ENCODE measurements around the gene FBXW5.

FBXW5 gene

DNA sequence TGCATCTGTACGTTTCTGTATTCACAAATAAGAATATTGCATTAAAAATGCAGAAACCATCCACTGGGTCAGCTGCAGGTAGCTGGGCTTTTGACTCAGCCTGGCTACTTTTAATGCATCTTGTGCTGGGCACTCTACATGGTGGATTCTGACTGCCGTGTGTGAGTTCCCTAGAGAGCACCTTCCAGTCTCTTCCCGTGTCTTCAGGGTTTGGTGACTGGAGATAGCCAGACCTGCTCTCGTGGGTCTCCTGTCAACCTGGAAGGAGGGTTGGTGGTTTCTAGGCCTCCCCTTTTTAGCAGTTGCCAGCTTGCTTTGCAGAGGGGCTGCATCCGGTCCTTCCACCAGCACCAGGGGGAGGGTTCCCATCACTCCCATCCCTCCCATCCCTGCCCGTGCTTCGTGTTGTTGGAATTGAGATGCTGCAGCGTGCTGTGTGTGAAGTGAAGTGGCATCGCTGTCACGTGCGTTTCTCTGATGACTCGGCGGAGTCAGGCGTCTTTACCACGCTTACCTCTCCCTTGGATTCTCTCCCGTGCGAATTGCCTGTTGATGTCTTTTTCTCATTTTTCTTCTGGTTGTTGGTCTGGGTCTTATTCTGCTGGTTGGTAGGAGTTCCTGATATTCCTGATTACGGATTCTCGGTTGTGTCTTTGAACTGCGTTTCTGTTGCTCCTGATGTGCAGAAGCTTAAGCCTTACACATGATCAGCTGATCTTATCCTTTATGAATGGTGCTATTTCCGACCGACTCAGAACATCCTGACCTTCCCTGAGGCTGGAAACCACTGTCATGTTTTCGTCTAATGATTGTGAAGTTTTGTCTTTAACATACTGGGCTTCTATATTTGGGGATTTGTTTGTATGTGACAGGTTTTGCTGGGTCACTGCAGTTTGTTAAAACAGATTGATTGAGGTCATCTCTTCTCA is 16.9 kb downstream of the FBXW5 start:
- FAIRE-seq = no peak
- TF ChIP-seq TAF1 (IDR thresholded peaks at IDR 0.05; ENCODE audit: low read depth, low read length) (no peak), POLR2AphosphoS5 (IDR thresholded peaks at IDR 0.05; ENCODE audit: low read depth, low read length) (no peak), POU2F2 (IDR thresholded peaks at IDR 0.05; ENCODE audit: low read depth, low read length) (no peak), POLR2A (IDR thresholded peaks at IDR 0.05; ENCODE audit: low read depth, low read length) (no peak; the same call in 1 of the 2 replicates), PAX5 (IDR thresholded peaks at IDR 0.05; ENCODE audit: insufficient read depth, low read length, severe bottlenecking) (no peak), SPI1 (IDR thresholded peaks at IDR 0.05; ENCODE audit: low read depth, low read length) (no peak)
- no peak for DNase-seq (ENCODE audit: insufficient read length, low spot score)

DNA sequence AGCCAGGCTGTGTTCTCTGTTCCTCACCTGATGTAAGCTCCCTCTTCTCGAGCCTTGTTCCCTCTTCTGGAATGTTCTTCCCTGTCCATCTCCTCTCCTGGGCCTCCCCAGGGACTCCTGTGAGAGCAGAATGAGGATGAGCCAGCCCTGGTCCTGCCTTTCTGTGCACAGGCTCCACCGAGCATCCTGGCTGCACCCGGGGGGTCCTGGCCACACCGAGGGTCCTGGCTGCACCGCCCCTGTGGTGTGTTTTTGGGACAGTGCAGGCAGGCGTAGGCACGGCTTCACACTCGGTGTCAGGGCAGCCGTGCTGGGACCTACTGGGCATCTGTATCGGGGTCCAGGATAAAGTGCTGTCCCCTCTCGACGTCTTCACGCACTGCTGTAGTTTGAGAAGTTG is 17.8 kb downstream of the FBXW5 start:
- FAIRE-seq (no peak), DNase-seq (ENCODE audit: insufficient read length, low spot score) (no peak)
- TF ChIP-seq TAF1 (IDR thresholded peaks at IDR 0.05; ENCODE audit: low read depth, low read length) (no peak), POLR2AphosphoS5 (IDR thresholded peaks at IDR 0.05; ENCODE audit: low read depth, low read length) (no peak), PAX5 (IDR thresholded peaks at IDR 0.05; ENCODE audit: insufficient read depth, low read length, severe bottlenecking) (no peak), POLR2A (IDR thresholded peaks at IDR 0.05; ENCODE audit: low read depth, low read length) (no peak), SPI1 (IDR thresholded peaks at IDR 0.05; ENCODE audit: low read depth, low read length) (no peak), POU2F2 (IDR thresholded peaks at IDR 0.05; ENCODE audit: low read depth, low read length) (no peak)

DNA sequence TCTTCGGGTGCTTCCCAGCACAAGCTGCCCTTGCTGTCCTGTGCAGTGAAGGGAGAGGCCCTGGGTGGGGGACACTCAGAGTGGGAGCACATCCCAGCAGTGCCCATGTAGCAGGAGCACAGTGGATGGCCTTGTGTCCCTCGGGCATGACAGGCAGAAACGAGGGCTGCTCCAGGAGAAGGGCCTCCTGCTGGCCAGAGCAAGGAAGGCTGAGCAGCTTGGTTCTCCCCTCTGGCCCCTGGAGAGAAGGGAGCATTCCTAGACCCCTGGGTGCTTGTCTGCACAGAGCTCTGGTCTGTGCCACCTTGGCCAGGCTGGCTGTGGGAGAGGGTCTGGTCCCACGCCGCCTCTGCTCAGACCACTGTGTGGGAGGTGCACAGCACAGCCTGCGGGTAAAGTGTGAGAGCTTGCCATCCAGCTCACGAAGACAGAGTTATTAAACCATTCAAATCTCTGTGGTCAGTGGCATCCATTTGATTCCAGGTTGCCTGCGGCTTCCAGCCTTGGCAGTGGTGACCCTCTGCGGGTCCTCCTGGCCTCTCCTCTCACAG is 18.3 kb downstream of the FBXW5 start:
- no peak for TF ChIP-seq POLR2A (IDR thresholded peaks at IDR 0.05; ENCODE audit: low read depth, low read length)
- 0 out of 2 replicates have a peak, but pooled peaks have one; percentile 6 for TF ChIP-seq POLR2AphosphoS5 (IDR thresholded peaks at IDR 0.05; ENCODE audit: low read depth, low read length)
- DNase-seq (ENCODE audit: insufficient read length, low spot score) (no peak), FAIRE-seq (no peak)

DNA sequence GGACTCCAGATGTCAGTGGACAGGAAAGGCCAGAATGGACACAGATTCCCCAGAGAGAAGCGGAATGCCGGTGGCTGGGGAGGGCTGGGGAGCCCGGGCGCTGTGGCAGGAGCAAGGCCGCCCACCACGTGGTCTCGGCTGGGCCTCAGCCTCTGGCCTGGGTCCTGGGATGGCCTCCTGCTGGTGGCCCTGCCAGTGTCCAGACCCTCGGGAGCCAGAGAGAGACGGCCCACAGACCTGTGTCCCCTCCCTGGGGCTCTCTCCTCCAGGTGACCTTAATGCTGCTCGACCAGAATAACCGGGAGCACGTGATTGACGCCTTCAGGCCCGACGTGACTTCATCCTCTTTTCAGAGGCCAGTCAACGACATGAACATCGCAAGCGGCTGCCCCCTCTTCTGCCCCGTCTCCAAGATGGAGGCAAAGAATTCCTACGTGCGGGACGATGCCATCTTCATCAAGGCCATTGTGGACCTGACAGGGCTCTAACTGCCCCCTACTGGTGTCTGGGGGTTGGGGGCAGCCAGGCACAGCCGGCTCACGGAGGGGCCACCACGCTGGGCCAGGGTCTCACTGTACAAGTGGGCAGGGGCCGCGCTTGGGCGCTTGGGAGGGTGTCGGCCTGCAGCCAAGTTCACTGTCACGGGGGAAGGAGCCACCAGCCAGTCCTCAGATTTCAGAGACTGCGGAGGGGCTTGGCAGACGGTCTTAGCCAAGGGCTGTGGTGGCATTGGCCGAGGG is 19.0 kb downstream of the FBXW5 start:
- TF ChIP-seq POLR2AphosphoS5 (IDR thresholded peaks at IDR 0.05; ENCODE audit: low read depth, low read length) = 0 out of 2 replicates have a peak, but pooled peaks have one; percentile 22
- no peak for TF ChIP-seq SPI1 (IDR thresholded peaks at IDR 0.05; ENCODE audit: low read depth, low read length)
- FAIRE-seq (no peak), DNase-seq (ENCODE audit: insufficient read length, low spot score) (no peak)

DNA sequence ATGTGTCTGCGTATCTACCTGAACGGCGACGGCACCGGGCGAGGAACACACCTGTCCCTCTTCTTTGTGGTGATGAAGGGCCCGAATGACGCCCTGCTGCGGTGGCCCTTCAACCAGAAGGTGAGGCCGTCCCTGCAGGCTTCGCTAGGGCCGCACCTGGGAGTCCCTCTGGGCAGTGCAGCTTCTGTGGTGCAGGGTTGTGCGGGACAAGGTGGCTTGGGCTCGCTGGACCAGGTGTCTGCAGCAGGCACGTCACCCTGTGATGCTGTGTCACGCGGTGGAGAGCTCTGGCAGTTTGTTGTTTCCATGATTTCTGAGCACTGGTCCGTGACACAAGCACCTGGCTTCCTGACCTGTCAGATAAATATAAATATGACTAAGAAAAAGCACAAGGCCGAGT is 20.7 kb downstream of the FBXW5 start:
- TF ChIP-seq POLR2AphosphoS5 (IDR thresholded peaks at IDR 0.05; ENCODE audit: low read depth, low read length) (no peak), POLR2A (IDR thresholded peaks at IDR 0.05; ENCODE audit: low read depth, low read length) (no peak), POU2F2 (IDR thresholded peaks at IDR 0.05; ENCODE audit: low read depth, low read length) (no peak), SPI1 (IDR thresholded peaks at IDR 0.05; ENCODE audit: low read depth, low read length) (no peak), TAF1 (IDR thresholded peaks at IDR 0.05; ENCODE audit: low read depth, low read length) (no peak)
- FAIRE-seq (no peak), DNase-seq (ENCODE audit: insufficient read length, low spot score) (no peak)

DNA sequence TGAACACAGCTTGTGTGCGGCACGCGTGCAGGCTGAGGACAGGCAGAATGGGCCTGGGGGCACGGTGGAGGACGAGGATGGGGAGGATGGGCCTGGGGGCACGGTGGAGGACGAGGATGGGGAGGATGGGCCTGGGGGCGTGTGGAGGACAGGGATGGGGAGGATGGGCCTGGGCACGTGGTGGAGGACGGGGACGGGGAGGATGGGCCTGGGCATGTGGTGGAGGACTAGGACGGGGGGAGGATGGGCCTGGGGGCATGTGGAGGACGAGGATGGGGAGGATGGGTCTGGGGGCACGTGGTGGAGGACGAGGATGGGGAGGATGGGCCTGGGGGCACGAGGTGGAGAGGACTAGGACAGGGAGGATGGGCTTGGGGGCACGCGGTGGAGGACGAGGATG is 22.0 kb downstream of the FBXW5 start:
- no peak for TF ChIP-seq SPI1 (IDR thresholded peaks at IDR 0.05; ENCODE audit: low read depth, low read length)
- TF ChIP-seq POLR2A (IDR thresholded peaks at IDR 0.05; ENCODE audit: low read depth, low read length) = no peak
- no peak for TF ChIP-seq POU2F2 (IDR thresholded peaks at IDR 0.05; ENCODE audit: low read depth, low read length)
- TF ChIP-seq POLR2AphosphoS5 (IDR thresholded peaks at IDR 0.05; ENCODE audit: low read depth, low read length) = no peak
- no peak for TF ChIP-seq TAF1 (IDR thresholded peaks at IDR 0.05; ENCODE audit: low read depth, low read length)
- no peak for TF ChIP-seq PAX5 (IDR thresholded peaks at IDR 0.05; ENCODE audit: insufficient read depth, low read length, severe bottlenecking)
- no peak for DNase-seq (ENCODE audit: insufficient read length, low spot score)
- peak; percentile 16 for FAIRE-seq

DNA sequence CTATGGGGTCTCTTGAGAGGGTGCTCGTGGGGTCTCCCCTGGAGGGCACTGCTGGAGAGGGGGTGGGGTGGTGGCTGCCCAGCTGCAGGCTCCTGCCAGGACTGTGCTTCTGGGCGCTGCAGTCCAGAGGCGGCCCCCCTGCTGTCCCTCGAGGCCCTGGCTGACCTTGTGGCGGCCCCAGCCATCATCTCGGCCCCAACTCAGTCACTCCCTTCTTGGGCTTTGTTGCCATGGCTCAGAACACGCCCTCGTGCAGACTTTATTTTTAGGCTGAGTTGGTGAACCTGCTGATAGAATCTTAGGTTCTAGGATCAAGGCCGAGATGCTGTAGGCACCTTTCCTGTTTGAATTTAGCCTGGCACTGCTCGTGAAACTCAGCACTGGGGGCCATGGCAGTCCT is 22.8 kb downstream of the FBXW5 start:
- TF ChIP-seq SPI1 (IDR thresholded peaks at IDR 0.05; ENCODE audit: low read depth, low read length) (no peak), POLR2AphosphoS5 (IDR thresholded peaks at IDR 0.05; ENCODE audit: low read depth, low read length) (no peak), TAF1 (IDR thresholded peaks at IDR 0.05; ENCODE audit: low read depth, low read length) (no peak), POLR2A (IDR thresholded peaks at IDR 0.05; ENCODE audit: low read depth, low read length) (no peak), POU2F2 (IDR thresholded peaks at IDR 0.05; ENCODE audit: low read depth, low read length) (no peak), PAX5 (IDR thresholded peaks at IDR 0.05; ENCODE audit: insufficient read depth, low read length, severe bottlenecking) (no peak)
- FAIRE-seq = no peak
- no peak for DNase-seq (ENCODE audit: insufficient read length, low spot score)

DNA sequence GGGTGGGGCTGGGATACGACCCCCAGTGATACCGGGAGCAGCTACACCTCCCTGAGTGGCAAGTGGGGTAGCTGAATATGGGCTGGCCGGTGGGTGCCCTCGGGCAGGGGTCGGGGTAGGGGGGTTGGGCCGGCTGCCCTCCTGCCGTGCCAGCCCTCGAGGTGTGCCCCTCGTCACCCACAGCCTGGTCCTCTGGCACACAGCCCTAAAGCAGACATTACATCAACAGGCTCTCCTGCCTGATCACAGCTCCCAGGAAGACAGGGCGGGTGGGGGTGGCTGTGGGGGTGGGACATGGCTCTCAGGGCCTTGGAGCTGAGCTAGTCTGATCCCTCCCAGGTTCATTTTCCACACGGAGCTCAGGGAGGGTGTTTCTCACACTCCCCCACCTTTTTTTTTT is 23.2 kb downstream of the FBXW5 start:
- no peak for FAIRE-seq
- DNase-seq (ENCODE audit: insufficient read length, low spot score) = no peak
- TF ChIP-seq POLR2AphosphoS5 (IDR thresholded peaks at IDR 0.05; ENCODE audit: low read depth, low read length) (no peak), TAF1 (IDR thresholded peaks at IDR 0.05; ENCODE audit: low read depth, low read length) (no peak), SPI1 (IDR thresholded peaks at IDR 0.05; ENCODE audit: low read depth, low read length) (no peak), PAX5 (IDR thresholded peaks at IDR 0.05; ENCODE audit: insufficient read depth, low read length, severe bottlenecking) (no peak), POLR2A (IDR thresholded peaks at IDR 0.05; ENCODE audit: low read depth, low read length) (no peak), POU2F2 (IDR thresholded peaks at IDR 0.05; ENCODE audit: low read depth, low read length) (no peak)

DNA sequence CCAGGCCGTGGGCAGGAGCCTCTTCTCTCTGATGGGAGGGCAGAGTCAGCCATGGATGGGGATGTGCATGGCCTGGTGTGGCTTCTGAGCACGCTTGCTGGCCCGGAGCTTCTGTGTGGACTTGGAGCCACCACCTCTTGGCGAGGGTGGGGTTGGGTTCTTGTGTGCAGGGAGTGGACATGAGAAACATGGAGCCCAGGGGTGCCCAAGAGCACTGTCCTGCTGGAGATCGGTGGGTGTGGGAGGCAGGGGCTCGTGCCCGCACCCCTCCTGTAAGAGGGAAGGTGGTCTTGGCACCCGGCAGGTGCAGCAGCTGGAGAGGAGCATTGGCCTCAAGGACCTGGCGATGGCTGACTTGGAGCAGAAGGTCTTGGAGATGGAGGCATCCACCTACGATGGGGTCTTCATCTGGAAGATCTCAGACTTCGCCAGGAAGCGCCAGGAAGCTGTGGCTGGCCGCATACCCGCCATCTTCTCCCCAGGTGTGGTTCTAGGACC is 23.8 kb downstream of the FBXW5 start:
- FAIRE-seq (no peak), DNase-seq (ENCODE audit: insufficient read length, low spot score) (no peak)
- TF ChIP-seq PAX5 (IDR thresholded peaks at IDR 0.05; ENCODE audit: insufficient read depth, low read length, severe bottlenecking) (no peak), POU2F2 (IDR thresholded peaks at IDR 0.05; ENCODE audit: low read depth, low read length) (no peak), SPI1 (IDR thresholded peaks at IDR 0.05; ENCODE audit: low read depth, low read length) (no peak), TAF1 (IDR thresholded peaks at IDR 0.05; ENCODE audit: low read depth, low read length) (no peak), POLR2AphosphoS5 (IDR thresholded peaks at IDR 0.05; ENCODE audit: low read depth, low read length) (no peak)

Measured in GM12891 (cell line).